ENCODE data around the gene NABP2. TPM values are rescaled to one million over a fixed set of nuclear protein-coding genes. Genes with fewer than 3 reads are reported as not detected.

Gene NABP2
- total and polyA plus RNA-seq, 10 of the 15 experiments (the other 5 are each of a cell fraction or from before 2014, with no cell fraction given) = 20.7 to 97.9 (median 60.9) TPM

DNA sequence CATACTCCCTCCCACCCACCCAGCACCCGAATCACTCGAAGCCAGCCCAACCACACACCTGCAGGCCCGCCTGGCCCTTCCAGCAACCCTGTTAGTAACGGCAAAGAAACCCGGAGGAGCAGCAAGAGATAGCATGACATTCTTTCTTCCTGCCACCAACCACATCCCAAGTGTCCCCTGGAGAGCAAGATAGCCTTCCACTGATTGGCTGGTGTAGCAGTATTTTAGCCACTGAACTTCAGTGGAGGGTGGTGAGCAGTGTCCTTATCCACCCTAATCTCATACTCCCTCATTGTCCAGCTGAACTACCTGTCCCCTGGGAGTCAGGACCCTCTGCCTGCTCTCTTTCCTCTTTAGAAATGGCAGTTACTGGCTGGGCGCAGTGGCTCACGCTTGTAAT is 4.9 kb downstream of the NABP2 start:
- TF ChIP-seq, protein P1, sequence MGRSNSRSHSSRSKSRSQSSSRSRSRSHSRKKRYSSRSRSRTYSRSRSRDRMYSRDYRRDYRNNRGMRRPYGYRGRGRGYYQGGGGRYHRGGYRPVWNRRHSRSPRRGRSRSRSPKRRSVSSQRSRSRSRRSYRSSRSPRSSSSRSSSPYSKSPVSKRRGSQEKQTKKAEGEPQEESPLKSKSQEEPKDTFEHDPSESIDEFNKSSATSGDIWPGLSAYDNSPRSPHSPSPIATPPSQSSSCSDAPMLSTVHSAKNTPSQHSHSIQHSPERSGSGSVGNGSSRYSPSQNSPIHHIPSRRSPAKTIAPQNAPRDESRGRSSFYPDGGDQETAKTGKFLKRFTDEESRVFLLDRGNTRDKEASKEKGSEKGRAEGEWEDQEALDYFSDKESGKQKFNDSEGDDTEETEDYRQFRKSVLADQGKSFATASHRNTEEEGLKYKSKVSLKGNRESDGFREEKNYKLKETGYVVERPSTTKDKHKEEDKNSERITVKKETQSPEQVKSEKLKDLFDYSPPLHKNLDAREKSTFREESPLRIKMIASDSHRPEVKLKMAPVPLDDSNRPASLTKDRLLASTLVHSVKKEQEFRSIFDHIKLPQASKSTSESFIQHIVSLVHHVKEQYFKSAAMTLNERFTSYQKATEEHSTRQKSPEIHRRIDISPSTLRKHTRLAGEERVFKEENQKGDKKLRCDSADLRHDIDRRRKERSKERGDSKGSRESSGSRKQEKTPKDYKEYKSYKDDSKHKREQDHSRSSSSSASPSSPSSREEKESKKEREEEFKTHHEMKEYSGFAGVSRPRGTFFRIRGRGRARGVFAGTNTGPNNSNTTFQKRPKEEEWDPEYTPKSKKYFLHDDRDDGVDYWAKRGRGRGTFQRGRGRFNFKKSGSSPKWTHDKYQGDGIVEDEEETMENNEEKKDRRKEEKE (IDR thresholded peaks at IDR 0.05) = no peak
- TF ChIP-seq, protein P2, sequence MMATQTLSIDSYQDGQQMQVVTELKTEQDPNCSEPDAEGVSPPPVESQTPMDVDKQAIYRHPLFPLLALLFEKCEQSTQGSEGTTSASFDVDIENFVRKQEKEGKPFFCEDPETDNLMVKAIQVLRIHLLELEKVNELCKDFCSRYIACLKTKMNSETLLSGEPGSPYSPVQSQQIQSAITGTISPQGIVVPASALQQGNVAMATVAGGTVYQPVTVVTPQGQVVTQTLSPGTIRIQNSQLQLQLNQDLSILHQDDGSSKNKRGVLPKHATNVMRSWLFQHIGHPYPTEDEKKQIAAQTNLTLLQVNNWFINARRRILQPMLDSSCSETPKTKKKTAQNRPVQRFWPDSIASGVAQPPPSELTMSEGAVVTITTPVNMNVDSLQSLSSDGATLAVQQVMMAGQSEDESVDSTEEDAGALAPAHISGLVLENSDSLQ (IDR thresholded peaks at IDR 0.05) = no peak
- no peak for TF ChIP-seq TCF7 (IDR thresholded peaks at IDR 0.05; ENCODE audit: borderline replicate concordance)
- TF ChIP-seq RUNX3 (IDR thresholded peaks at IDR 0.05; ENCODE audit: low read length) = no peak
- TF ChIP-seq MYB (IDR thresholded peaks at IDR 0.05; ENCODE audit: borderline replicate concordance, low read depth, low read length) = no peak
- no peak for TF ChIP-seq JUNB (IDR thresholded peaks at IDR 0.05)
- TF ChIP-seq SMARCA5 (IDR thresholded peaks at IDR 0.05) = no peak
- TF ChIP-seq POLR2AphosphoS5 (IDR thresholded peaks at IDR 0.05; ENCODE audit: low read length) = no peak
- TF ChIP-seq, protein P3, sequence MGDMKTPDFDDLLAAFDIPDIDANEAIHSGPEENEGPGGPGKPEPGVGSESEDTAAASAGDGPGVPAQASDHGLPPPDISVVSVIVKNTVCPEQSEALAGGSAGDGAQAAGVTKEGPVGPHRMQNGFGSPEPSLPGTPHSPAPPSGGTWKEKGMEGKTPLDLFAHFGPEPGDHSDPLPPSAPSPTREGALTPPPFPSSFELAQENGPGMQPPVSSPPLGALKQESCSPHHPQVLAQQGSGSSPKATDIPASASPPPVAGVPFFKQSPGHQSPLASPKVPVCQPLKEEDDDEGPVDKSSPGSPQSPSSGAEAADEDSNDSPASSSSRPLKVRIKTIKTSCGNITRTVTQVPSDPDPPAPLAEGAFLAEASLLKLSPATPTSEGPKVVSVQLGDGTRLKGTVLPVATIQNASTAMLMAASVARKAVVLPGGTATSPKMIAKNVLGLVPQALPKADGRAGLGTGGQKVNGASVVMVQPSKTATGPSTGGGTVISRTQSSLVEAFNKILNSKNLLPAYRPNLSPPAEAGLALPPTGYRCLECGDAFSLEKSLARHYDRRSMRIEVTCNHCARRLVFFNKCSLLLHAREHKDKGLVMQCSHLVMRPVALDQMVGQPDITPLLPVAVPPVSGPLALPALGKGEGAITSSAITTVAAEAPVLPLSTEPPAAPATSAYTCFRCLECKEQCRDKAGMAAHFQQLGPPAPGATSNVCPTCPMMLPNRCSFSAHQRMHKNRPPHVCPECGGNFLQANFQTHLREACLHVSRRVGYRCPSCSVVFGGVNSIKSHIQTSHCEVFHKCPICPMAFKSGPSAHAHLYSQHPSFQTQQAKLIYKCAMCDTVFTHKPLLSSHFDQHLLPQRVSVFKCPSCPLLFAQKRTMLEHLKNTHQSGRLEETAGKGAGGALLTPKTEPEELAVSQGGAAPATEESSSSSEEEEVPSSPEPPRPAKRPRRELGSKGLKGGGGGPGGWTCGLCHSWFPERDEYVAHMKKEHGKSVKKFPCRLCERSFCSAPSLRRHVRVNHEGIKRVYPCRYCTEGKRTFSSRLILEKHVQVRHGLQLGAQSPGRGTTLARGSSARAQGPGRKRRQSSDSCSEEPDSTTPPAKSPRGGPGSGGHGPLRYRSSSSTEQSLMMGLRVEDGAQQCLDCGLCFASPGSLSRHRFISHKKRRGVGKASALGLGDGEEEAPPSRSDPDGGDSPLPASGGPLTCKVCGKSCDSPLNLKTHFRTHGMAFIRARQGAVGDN (IDR thresholded peaks at IDR 0.05) = no peak
- TF ChIP-seq MTA2 (IDR thresholded peaks at IDR 0.05; ENCODE audit: low read depth) = no peak
- TF ChIP-seq, protein P4, sequence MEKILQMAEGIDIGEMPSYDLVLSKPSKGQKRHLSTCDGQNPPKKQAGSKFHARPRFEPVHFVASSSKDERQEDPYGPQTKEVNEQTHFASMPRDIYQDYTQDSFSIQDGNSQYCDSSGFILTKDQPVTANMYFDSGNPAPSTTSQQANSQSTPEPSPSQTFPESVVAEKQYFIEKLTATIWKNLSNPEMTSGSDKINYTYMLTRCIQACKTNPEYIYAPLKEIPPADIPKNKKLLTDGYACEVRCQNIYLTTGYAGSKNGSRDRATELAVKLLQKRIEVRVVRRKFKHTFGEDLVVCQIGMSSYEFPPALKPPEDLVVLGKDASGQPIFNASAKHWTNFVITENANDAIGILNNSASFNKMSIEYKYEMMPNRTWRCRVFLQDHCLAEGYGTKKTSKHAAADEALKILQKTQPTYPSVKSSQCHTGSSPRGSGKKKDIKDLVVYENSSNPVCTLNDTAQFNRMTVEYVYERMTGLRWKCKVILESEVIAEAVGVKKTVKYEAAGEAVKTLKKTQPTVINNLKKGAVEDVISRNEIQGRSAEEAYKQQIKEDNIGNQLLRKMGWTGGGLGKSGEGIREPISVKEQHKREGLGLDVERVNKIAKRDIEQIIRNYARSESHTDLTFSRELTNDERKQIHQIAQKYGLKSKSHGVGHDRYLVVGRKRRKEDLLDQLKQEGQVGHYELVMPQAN (conservative IDR thresholded peaks at IDR 0.05) = no peak
- no peak for TF ChIP-seq HDAC6 (IDR thresholded peaks at IDR 0.05; ENCODE audit: unreplicated experiment)
- TF ChIP-seq, protein P5, sequence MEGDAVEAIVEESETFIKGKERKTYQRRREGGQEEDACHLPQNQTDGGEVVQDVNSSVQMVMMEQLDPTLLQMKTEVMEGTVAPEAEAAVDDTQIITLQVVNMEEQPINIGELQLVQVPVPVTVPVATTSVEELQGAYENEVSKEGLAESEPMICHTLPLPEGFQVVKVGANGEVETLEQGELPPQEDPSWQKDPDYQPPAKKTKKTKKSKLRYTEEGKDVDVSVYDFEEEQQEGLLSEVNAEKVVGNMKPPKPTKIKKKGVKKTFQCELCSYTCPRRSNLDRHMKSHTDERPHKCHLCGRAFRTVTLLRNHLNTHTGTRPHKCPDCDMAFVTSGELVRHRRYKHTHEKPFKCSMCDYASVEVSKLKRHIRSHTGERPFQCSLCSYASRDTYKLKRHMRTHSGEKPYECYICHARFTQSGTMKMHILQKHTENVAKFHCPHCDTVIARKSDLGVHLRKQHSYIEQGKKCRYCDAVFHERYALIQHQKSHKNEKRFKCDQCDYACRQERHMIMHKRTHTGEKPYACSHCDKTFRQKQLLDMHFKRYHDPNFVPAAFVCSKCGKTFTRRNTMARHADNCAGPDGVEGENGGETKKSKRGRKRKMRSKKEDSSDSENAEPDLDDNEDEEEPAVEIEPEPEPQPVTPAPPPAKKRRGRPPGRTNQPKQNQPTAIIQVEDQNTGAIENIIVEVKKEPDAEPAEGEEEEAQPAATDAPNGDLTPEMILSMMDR (IDR thresholded peaks at IDR 0.05 in 2 of 3, conservative IDR thresholded peaks at IDR 0.05 in 1 of 3; ENCODE audit: control insufficient read depth in 2 of 3, extremely low read depth in 1 of 3, insufficient read depth in 1 of 3, low read depth in 3 of 3, low read length in 3 of 3) = no peak
- Histone ChIP-seq H4K20me1 (ENCODE audit: control insufficient read depth, insufficient read depth) (no peaks in the 10 kb centered on the region), H3K9me3 (replicated peaks; ENCODE audit: control insufficient read depth, insufficient read depth, low read length) (no peaks in the 10 kb centered on the region), H3K27ac (ENCODE audit: control insufficient read depth, insufficient read depth) (no peak overlapping the region), H2AFZ (ENCODE audit: control insufficient read depth, low read depth, low read length) (no peak overlapping the region), H3K4me3 (no peak overlapping the region), H3K4me2 (ENCODE audit: control insufficient read depth, insufficient read depth) (no peak overlapping the region), H3K4me1 (ENCODE audit: control insufficient read depth, insufficient read depth, low read length) (no peaks in the 10 kb centered on the region), H3K79me2 (ENCODE audit: control insufficient read depth, insufficient read depth, low read length) (peaks cover 10% of the 10 kb centered on the region), H3K27me3 (replicated peaks in 1 of 2; ENCODE audit: control insufficient read depth in 2 of 2, insufficient read depth in 2 of 2, low read length in 1 of 2) (no peaks in the 10 kb centered on the region), H3K36me3 (ENCODE audit: control insufficient read depth in 2 of 2, insufficient read depth in 2 of 2, low read length in 1 of 2) (peaks cover 0 to 2% of the 10 kb centered on the region in 2 experiments; a peak in 1 of 4 replicates), H3K9ac (ENCODE audit: control insufficient read depth, insufficient read depth, low read length) (no peak overlapping the region)
- no peak for ATAC-seq
- 75% methylated on average over 7 of the region's 7 CpGs for WGBS (ENCODE audit: insufficient coverage, insufficient replicate concordance, low lambda C conversion rate, missing lambda C conversion rate)
- DNase-seq (ENCODE audit: low read depth, low spot score) = no peak
- FAIRE-seq = no peak
- BruUV-seq (replicated peaks) = TSS peak; percentile 82
- RAD21 ChIA-PET (ENCODE audit: unreplicated experiment) = no interaction called here
- POLR2A ChIA-PET = no interaction called here
- CTCF ChIA-PET = no interaction called here
- in situ Hi-C loops (cut with MboI) = no loop called here
- SMC1A ChIA-PET (ENCODE audit: uncharacterized antibody, unreplicated experiment) = no interaction called here
- intact Hi-C loops (cut with micrococcal nuclease; ENCODE audit: unreplicated experiment) = no loop called here

Data from GM12878 (cell line).